ENCODE data around the gene CX3CL1.
"Not testable (repeated sequence)": the region's sequence is repeated elsewhere in the genome, so short reads cannot be mapped to it uniquely, and the experiment has no call there.

The CX3CL1 gene

GRCh38 chr16:57357330-57358085 lies 14.8 kb upstream of the CX3CL1 start:
- DNase-seq (ENCODE audit: low read depth), result no peak

- DNase-seq (ENCODE audit: low read depth), result no peak
These were observed 14.2 kb upstream of the CX3CL1 start for GRCh38 chr16:57358086-57358420.

GRCh38 chr16:57358527-57359095 lies 13.7 kb upstream of the CX3CL1 start, which contains the start of gene CCL22:
Gene CCL22, plus strand, starts transcription at chr16:57358783. Its CDS starts 34 bp downstream, at chr16:57358817.
- DNase-seq (ENCODE audit: low read depth), result no peak

GRCh38 chr16:57360321-57360935 lies 11.9 kb upstream of the CX3CL1 start:
- no peak for DNase-seq (ENCODE audit: low read depth)

GRCh38 chr16:57361404-57361803 lies 10.9 kb upstream of the CX3CL1 start:
- no peak for DNase-seq (ENCODE audit: low read depth)

- DNase-seq (ENCODE audit: low read depth), result no peak
These were observed 8.1 kb upstream of the CX3CL1 start for GRCh38 chr16:57364143-57364542.

- DNase-seq (ENCODE audit: low read depth), result no peak
These were observed 5.7 kb upstream of the CX3CL1 start for GRCh38 chr16:57366544-57367040.

GRCh38 chr16:57367116-57367752 lies 5.1 kb upstream of the CX3CL1 start:
- no peak for DNase-seq (ENCODE audit: low read depth)

- DNase-seq (ENCODE audit: low read depth), result no peak
These were observed 557 bp upstream of the CX3CL1 start for GRCh38 chr16:57371494-57372371.

GRCh38 chr16:57373117-57373947 lies 1.0 kb downstream of the CX3CL1 start:
- no peak for DNase-seq (ENCODE audit: low read depth)

- DNase-seq (ENCODE audit: low read depth), result no peak
These were observed 1.8 kb downstream of the CX3CL1 start for GRCh38 chr16:57374067-57374534.

GRCh38 chr16:57374925-57375465 lies 2.7 kb downstream of the CX3CL1 start:
- not testable (repeated sequence) for DNase-seq (ENCODE audit: low read depth)

- no peak for DNase-seq (ENCODE audit: low read depth)
These were observed 4.1 kb downstream of the CX3CL1 start for GRCh38 chr16:57376313-57376818.

- DNase-seq (ENCODE audit: low read depth), result no peak
These were observed 5.0 kb downstream of the CX3CL1 start for GRCh38 chr16:57377080-57377841.

- DNase-seq (ENCODE audit: low read depth), result no peak
These were observed 7.3 kb downstream of the CX3CL1 start for GRCh38 chr16:57379579-57379978.

GRCh38 chr16:57380671-57381462 lies 8.6 kb downstream of the CX3CL1 start:
- DNase-seq (ENCODE audit: low read depth), result no peak

GRCh38 chr16:57381791-57382534 lies 9.7 kb downstream of the CX3CL1 start:
- DNase-seq (ENCODE audit: low read depth), result no peak
